ENCODE data around the gene PPT2.
"Not testable (repeated sequence)": the region's sequence is repeated elsewhere in the genome, so short reads cannot be mapped to it uniquely, and the experiment has no call there.

PPT2 gene

GRCh38 chr6:32189069-32189741, 35.3 kb downstream of the PPT2 start:
- DNase-seq (ENCODE audit: low read depth in 2 of 2): no peak

- DNase-seq (ENCODE audit: low read depth in 2 of 2): no peak
Measured at GRCh38 chr6:32189742-32190053, 35.8 kb downstream of the PPT2 start.

DNA sequence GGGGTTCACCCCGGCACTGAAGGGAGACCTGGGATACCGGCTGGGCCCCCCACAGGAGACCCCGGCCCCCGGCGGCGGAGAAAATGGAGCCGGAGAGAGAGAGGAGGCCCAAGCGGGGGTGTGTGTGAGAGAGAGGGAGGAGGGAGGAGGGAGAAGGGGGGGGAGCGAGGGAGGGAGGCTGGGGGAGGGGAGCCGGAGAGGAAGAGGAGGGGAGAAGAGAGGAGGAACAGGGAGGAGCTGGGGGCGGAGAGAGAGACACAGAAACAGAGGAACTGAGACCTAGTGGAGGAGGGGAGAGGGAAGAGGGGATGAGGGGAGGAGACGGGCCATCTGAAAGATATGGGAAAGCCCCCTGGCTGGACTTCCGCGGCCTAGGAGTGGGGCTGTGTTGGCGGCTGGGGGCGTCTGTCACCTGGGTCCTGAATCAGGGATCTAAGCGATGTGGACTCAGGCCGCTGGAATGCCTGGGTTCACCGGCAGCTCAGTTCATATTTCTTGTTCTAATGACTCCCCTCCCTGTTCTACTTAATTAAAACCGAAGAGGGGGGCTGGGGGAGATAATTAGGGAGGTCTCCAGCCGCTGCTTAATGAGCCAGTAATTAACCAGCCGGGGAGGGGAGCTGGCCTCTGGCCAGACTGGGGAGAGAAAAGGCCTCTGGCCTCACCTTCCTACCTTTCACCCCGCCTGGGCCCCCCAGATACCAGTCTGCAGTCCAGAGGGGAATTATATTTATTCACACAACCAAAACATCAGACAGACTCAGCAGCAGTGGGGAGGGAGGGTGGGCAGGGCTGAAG, 36.3 kb downstream of the PPT2 start, which contains the start of gene PBX2:
Gene PBX2, minus strand, starts transcription at position 149 of the 798 bp plus-strand sequence. CDS start 287 bp downstream, outside the sequence.
- peak; percentile 68 to 86 for DNase-seq (ENCODE audit: low read depth in 2 of 2)

DNA sequence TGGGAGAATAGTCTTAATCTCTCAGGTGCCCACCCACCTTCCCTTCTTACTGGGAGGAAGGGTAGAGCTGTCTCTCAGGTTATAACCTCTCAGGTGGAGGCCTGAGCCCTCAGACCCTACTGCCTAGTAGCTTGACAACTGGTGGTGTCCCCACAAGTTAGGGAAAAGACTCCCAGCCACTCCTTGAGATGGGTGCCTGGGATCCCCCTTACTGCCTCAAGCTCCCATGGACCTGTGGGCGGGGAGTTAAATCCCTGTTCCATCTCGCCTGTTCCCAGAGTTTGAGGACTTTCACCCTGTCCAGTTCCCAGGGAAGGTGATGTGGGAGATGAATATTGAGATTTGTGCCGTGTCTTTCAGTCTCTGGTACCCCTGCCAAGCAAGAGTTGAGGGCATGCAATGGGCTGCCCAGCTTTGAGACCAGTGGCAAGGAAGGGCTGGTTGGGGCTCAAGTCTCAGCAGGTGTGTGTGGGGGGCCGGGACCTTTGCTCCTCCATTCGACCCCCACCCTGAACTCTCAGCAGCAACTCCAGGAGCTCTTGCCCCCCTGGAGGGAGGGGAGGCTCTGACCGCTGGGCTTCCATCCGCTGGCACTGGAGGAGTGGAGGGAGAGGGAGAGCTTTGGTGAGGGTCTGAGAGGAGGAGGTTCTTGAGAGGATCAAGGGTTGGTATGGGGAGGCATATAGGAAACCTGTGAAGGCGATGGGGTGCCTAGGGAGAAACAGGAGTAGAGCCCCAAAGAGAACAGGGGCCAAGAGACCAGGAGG, 37.2 kb downstream of the PPT2 start:
- DNase-seq (ENCODE audit: low read depth in 2 of 2): no peak

GRCh38 chr6:32191696-32192607, 38.0 kb downstream of the PPT2 start:
- no peak for DNase-seq (ENCODE audit: low read depth in 2 of 2)

DNA sequence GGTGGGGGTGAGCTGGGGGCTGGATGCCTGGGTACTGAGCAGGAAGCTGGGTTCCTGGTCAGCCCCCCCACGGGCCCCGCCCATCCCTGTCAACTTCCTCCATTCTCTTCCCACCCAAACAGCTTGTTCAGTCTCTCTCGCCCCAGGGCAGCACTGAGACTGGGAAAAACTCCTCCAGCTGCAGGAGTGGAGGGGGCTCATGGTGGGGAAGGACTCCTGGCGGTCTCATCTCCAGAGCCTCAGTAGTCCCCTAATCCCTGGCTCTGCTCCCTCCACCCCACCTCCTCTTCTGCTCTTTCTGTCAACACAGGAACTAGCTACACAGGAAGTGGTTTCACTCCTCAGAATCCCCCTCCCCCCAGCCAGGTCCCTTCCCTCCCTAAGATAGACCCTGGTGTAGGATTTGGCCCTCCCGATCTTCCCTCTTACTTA, 38.7 kb downstream of the PPT2 start, which contains the start of gene GPSM3:
Gene GPSM3, minus strand, starts transcription at position 36 of the 432 bp plus-strand sequence. CDS start 130 bp downstream, outside the sequence.
- DNase-seq (ENCODE audit: low read depth in 2 of 2): peak in 1 of 2 donors; percentile 48

DNA sequence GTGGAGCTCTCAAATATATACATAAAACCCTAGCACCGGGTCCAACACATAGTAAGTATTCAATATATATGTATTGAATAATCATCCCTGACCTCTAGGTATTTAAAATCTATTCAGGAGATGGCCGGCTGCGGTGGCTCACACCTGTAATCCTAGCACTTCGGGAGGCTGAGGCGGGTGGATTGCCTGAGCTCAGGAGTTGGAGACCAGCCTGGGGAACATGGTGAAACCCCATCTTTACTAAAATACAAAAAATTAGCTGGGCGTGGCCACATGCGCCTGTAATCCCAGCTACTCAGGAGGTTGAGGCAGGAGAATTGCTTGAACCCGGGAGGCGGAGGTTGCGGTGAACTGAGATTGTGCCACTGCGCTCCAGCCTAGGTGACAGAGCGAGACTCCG, 39.2 kb downstream of the PPT2 start:
- not testable (repeated sequence) for DNase-seq (ENCODE audit: low read depth in 2 of 2)

GRCh38 chr6:32194388-32194787, 40.4 kb downstream of the PPT2 start:
- DNase-seq (ENCODE audit: low read depth in 2 of 2): no peak

GRCh38 chr6:32194825-32195651, 41.1 kb downstream of the PPT2 start:
- DNase-seq (ENCODE audit: low read depth in 2 of 2): no peak

GRCh38 chr6:32195652-32195901, 41.6 kb downstream of the PPT2 start:
- DNase-seq (ENCODE audit: low read depth in 2 of 2): peak; percentile 100

- DNase-seq (ENCODE audit: low read depth in 2 of 2): peak; percentile 57 to 60
Measured at GRCh38 chr6:32195902-32196681, 42.2 kb downstream of the PPT2 start.

DNA sequence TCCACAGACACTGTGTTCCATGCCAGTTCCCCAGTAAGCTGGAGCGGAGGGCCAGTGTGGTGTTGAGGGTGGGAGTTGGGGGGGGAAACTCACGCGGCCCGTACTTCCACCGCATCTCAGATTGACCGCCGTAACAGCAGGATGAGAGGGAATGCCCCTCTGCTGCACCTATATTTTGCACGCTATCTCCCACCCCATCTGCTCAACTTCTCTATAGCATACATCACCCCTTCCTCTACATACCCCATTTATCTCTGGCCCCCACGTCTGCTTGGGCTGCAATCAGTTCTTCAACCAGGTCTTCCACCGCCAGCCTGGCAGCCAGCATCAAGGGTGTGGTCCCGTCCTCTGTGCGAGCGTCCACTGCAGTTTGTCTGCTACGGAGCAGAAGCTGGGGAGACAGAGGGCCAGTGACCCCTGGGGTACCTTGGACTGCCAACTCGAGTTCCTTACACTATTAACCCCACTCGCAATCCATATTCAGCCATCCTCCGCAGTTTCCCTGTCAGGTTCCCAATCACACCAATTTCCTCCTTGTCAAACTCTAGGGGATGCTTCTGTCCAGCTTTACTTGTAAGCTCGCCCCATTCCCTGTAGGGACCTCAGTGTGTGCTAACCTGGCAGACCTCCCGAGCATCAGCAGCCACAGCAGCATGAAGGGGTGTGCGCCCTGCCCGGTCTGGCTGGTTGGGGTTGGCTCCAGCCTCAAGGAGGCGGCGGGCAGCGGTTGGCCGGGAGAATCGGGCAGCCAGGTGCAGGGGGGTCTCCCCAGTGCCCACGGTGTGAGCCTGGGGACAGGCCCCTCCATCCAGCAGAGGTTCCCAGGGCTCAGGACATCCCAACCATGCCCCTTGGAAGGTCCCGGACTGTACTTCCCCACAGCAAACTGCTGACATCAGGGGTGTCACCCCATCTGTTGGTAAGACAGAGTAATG, 43.0 kb downstream of the PPT2 start:
- DNase-seq (ENCODE audit: low read depth in 2 of 2): no peak

- no peak for DNase-seq (ENCODE audit: low read depth in 2 of 2)
Measured at GRCh38 chr6:32198345-32198696, 44.4 kb downstream of the PPT2 start.

DNA sequence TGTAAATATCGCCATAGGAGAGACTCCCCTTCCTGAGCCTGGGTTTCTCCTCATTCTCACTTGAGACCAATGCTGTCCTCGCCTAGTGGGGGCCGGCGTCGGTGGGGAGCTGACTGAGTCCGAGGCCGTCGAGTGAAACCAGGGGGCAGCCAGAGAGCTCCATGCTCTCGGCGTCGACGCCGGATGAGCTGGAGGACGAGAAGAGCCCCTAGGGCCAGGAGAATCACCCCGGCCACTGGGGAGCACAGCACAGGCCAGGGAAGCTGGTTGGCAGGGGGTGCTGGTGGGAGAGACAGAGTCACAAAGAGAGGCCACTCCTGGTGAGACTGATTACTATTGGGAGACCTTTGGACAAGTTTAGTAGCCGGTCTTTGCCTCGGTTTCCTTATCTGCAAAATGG, 44.9 kb downstream of the PPT2 start:
- DNase-seq (ENCODE audit: low read depth in 2 of 2): no peak

DNA sequence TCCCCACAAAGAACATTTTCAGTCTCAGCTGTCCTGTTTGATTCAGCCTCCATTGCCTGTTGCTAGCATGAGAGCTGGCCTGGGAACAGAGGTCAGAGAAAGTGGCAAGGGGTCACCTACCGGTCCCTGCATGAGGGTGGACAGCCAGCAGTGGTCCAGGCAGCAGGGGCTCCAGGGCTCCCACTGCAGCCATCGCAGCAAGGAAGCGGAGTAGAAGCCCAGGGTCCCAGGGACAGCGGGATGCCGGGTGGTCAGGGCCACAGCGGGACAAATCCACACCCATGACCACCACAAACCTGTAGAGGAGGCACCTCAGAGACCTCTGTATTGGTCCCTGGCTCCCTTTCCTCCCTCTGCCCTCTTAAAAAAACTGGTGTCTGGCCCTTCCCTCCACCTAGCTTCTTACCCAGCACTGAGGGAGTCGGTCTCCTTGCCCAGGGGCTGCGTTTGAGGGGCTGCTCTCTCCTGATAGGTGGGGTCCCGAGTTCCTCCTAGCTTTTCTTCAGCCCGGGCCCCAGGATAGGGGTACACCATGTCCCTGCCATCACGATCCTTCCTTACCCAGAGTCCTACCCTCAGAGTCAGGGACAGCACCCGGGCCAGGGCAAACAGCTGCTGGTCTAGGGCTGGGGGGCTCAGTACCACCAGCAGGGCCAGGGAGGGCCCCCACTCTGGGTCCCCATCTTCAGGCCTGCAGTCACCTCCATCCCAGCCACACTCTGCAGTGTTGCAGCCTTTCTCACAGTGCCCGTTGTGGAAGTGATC, 47.0 kb downstream of the PPT2 start:
- DNase-seq (ENCODE audit: low read depth in 2 of 2): no peak

DNA sequence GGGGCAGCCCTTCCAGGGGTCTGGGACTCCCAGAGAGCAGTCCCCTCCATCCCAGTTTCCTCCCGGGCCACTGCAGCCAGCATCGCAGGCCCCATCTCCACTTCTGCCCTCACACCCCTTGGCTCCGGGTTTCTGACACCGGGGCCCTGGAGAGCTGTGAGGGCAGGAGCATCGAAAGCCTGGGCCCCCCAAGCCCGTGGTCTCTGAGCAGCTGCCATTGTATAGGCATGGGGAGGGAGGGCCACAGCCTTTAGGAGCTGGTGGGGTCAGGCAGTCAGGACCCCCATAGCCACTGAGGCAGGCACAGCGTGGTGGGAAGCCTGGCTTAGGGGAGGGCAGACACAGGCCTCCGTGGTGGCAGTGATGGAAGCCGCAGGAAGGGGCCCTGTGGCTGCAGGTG, 48.2 kb downstream of the PPT2 start:
- no peak for DNase-seq (ENCODE audit: low read depth in 2 of 2)

DNA sequence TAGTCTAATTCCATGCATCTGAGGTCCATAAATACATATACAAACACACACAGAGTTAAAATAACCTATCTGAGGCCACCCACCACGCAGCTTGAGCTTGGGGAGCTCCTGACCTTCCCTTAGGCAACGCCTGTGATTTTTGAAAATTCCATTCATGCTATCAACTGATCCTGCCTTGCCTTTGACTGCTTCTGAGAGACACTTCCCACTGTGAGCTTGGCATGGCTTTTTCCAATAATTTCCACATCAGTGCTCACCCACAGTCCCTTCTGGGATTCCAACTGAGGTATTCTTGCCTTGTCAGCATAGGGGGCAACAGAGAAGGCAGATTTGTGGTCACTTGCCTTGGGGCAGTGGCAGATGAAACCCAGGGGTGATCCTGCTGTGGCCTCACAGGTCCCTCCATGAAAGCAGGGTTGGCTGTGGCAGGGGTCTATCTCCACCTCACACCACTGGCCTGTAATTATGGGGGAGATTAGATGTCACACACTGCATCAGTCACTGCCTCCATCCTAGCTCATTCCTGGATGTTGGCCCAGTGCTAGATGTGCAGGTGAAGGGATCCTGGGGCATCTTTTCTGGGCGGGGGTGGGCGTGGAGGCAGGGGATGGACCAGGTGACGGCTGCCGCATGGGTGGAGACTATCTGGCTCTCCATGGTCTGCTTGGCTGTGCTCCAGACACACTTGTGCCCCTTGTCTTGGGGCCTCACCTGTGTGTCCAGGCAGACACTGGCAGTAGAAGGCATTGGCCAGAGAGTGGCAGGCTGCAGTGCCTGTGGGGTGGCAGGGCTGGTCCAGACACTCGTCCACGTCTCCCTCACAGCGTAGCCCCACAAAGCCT, 49.7 kb downstream of the PPT2 start:
- DNase-seq (ENCODE audit: low read depth in 2 of 2): no peak

Measured in stimulated activated CD4-positive, alpha-beta T cell treated with anti-CD3 and anti-CD28 coated beads, Interleukin-4, amount 100 ng/mL, for 48 hours (primary cell).